ENCODE measurements around the gene CKAP5.

DNA sequence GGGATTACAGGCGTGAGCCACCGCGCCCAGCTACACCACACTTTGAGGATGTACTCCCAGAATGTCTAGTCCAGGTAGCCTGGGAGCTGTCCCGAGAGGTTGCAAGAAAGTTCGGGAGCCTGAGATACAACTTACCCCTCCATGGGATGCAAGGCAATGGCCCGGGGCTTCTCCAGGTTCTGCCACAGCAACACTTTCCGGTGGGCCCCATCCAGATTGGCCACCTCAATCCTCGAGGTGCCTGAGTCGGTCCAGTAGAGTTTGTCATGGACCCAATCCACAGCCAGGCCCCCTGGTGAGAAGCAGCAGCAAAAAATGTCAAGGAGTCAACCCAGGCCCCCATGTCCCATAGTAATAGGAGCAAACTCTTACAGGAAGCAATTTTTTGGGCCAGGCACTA lies 46.8 kb upstream of the CKAP5 start:
- no peak for TF ChIP-seq FOXM1 (IDR thresholded peaks at IDR 0.05; ENCODE audit: borderline replicate concordance)
- no peak for TF ChIP-seq BHLHE40 (IDR thresholded peaks at IDR 0.05; ENCODE audit: borderline replicate concordance)
- TF ChIP-seq HDGF (IDR thresholded peaks at IDR 0.05; ENCODE audit: borderline replicate concordance) = no peak
- TF ChIP-seq FOXA1 (IDR thresholded peaks at IDR 0.05) = no peak
- TF ChIP-seq ARNT (IDR thresholded peaks at IDR 0.05) = no peak
